Neuronal stem cell (in vitro differentiated cells): ENCODE results near the gene GPATCH4.

Source experiments
- DNase-seq: peaks from one replicate; pipeline ENCODE4 v3.0.0-alpha.2; 2013; ENCODE audit warnings: low spot score
- H2AFZ ChIP-seq: one replicate; pipeline ENCODE4 v1.6.1; 2013; ENCODE audit warnings: mild to moderate bottlenecking, low read length, inconsistent platforms
- H2AK5ac ChIP-seq: 2 replicates; pipeline ENCODE4 v1.6.1; 2013; ENCODE audit warnings: low read depth, mild to moderate bottlenecking, inconsistent platforms, low read length, moderate library complexity, mixed read lengths
- H2BK120ac ChIP-seq: 2 replicates; pipeline ENCODE4 v1.6.1; 2013; ENCODE audit warnings: low read depth, mild to moderate bottlenecking, inconsistent platforms, low read length, moderate library complexity, mixed read lengths
- H2BK12ac ChIP-seq: one replicate; pipeline ENCODE4 v1.6.1; 2013; ENCODE audit warnings: low read length, inconsistent platforms
- H2BK15ac ChIP-seq: 2 replicates; pipeline ENCODE4 v1.6.1; 2013; ENCODE audit warnings: mild to moderate bottlenecking, low read length, inconsistent platforms, mixed read lengths
- H2BK5ac ChIP-seq: one replicate; pipeline ENCODE4 v1.6.1; 2013; ENCODE audit warnings: inconsistent platforms, mild to moderate bottlenecking, low read length, moderate library complexity
- H3K14ac ChIP-seq: one replicate; pipeline ENCODE4 v1.6.1; 2013; ENCODE audit warnings: low read length, inconsistent platforms
- H3K18ac ChIP-seq: 2 replicates; pipeline ENCODE4 v1.6.1; 2013; ENCODE audit warnings: low read length, inconsistent platforms
- H3K23ac ChIP-seq: 2 replicates; pipeline ENCODE4 v1.6.1; 2013; ENCODE audit warnings: low read depth, mild to moderate bottlenecking, mixed read lengths, low read length, inconsistent platforms; ENCODE audit not compliant: poor library complexity
- H3K27ac ChIP-seq: replicated peaks from 3 replicates; pipeline ENCODE4 v1.5.1; 2013; ENCODE audit warnings: low read length, inconsistent platforms
- H3K27me3 ChIP-seq, 3 experiments: 2 replicates each; pipeline ENCODE4 v1.6.1; 2013; ENCODE audit warnings: low read length in 3 of 3, mild to moderate bottlenecking in 2 of 3, inconsistent platforms in 1 of 3, low read depth in 1 of 3, mixed read lengths in 1 of 3, moderate library complexity in 1 of 3; ENCODE audit not compliant: control insufficient read depth in 3 of 3, insufficient read depth in 3 of 3
- H3K36me3 ChIP-seq, 2 donors: replicated peaks in 1 of 2; 2 replicates each; pipeline ENCODE4 v1.6.1; 2013; ENCODE audit warnings: low read length in 2 of 2; ENCODE audit not compliant: control insufficient read depth in 2 of 2, insufficient read depth in 2 of 2
- H3K4ac ChIP-seq: 2 replicates; pipeline ENCODE4 v1.6.1; 2013; ENCODE audit warnings: inconsistent platforms, mild to moderate bottlenecking, low read length, moderate library complexity
- H3K4me1 ChIP-seq, 2 donors: 1 replicate in 1 of 2; 2 replicates in 1 of 2; pipeline ENCODE4 v1.6.1; 2013; ENCODE audit warnings: low read length in 2 of 2, low read depth in 1 of 2; ENCODE audit not compliant: control insufficient read depth in 2 of 2, insufficient read depth in 1 of 2
- H3K4me2 ChIP-seq: one replicate; pipeline ENCODE4 v1.6.1; 2013; ENCODE audit warnings: mild to moderate bottlenecking, low read length, inconsistent platforms; ENCODE audit not compliant: insufficient read depth, poor library complexity, severe bottlenecking
- H3K4me3 ChIP-seq, 2 donors: 2 replicates each; pipeline ENCODE4 v1.5.1; 2013; ENCODE audit warnings: low read length in 2 of 2, mild to moderate bottlenecking in 2 of 2, inconsistent platforms in 1 of 2, moderate library complexity in 1 of 2
- H3K79me1 ChIP-seq: one replicate; pipeline ENCODE4 v1.6.1; 2013; ENCODE audit warnings: low read depth, mild to moderate bottlenecking, inconsistent platforms, low read length, moderate library complexity
- H3K9ac ChIP-seq: one replicate; pipeline ENCODE4 v1.6.1; 2013; ENCODE audit warnings: mild to moderate bottlenecking, low read depth, low read length, inconsistent platforms; ENCODE audit not compliant: poor library complexity
- H3K9me3 ChIP-seq, 2 donors: replicated peaks in 1 of 2; 2 replicates each; pipeline versions ENCODE3 to v1.6.1; 2013; ENCODE audit warnings: low read length in 2 of 2, mild to moderate bottlenecking in 2 of 2, inconsistent platforms in 1 of 2, low read depth in 1 of 2, mixed read lengths in 1 of 2, moderate library complexity in 1 of 2; ENCODE audit not compliant: control insufficient read depth in 2 of 2, insufficient read depth in 1 of 2
- H4K8ac ChIP-seq: one replicate; pipeline ENCODE4 v1.6.1; 2013; ENCODE audit warnings: low read depth, mild to moderate bottlenecking, inconsistent platforms, low read length, moderate library complexity
- H4K91ac ChIP-seq: one replicate; pipeline ENCODE4 v1.6.1; 2013; ENCODE audit warnings: low read length, low read depth, mild to moderate bottlenecking, inconsistent platforms; ENCODE audit not compliant: poor library complexity
- WGBS, 2 donors: extraction: QIAGEN DNeasy Blood & Tissue Kit; methylation state at CpG; one replicate each; pipeline ENCODE4 v1.1.7; 2013; ENCODE audit warnings: missing lambda C conversion rate in 2 of 2, mixed read lengths in 1 of 2; ENCODE audit not compliant: insufficient read length in 2 of 2, insufficient replicate concordance in 1 of 2; ENCODE audit errors: extremely low coverage in 2 of 2; 5-methylcytosine and 5-hydroxymethylcytosine counted together

Gene GPATCH4

DNA sequence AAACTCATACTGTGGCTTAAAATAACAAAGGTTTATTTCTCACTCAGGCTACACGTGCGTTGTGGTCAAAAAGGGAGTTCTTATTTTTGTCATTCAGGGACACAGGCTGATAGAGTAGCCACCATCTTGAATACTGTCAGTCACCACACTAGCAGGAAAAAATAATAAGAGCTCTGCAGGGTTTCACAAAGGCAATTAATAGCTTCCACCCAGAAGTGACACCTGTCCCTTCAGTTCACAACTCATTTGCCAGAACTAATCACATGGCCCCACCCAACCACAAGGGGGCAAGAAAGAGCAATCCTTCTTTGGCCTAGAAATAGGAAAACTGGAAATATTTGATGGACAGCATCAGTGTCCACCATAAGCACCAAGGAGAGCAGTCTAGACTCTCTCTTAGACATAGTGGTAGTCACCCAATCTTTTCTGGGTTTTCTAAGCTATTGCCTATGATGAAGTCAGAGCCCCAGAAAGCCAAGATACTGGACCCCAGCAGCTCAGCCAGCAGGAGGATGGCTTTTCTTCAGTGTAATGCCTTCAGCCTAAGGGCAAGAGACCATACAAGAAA lies 26.1 kb upstream of the GPATCH4 start:
- WGBS, 2 donors = no CpG with 5 or more reads among the region's 2 CpGs
- H3K27me3 ChIP-seq = peaks cover 23 to 55% (median 37%) of the 10 kb centered on the region in 3 experiments

DNA sequence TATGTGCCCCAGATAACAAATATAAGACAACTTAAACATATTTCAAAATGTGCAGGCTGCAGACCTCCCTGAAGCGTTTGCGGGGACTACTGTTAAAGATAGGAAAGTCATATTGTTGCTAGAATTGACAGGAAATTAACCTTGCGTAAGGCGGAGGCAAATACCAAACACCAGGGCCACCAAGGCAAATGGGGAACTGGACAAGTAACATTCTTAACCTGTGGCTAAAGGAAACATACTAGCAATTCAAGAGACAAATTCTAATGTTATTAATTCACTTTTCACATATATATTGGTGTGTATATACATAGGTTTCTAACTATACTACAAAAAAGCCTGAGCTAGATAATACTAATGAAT lies 24.8 kb upstream of the GPATCH4 start:
- Histone ChIP-seq H3K4me2 (no peak overlapping the region), H4K8ac (no peak overlapping the region), H3K79me1 (no peaks in the 10 kb centered on the region), H4K91ac (no peak overlapping the region), H3K23ac (no peak overlapping the region), H3K27ac (no peak overlapping the region), H3K9me3 (peaks cover 0 to 4% of the 10 kb centered on the region in 2 donors), H2BK12ac (no peak overlapping the region), H3K4me1 (peaks cover 6% of the 10 kb centered on the region in 2 donors), H2BK15ac (no peak overlapping the region), H2BK120ac (no peak overlapping the region), H3K27me3 (peaks cover 23 to 56% (median 43%) of the 10 kb centered on the region in 3 experiments), H3K14ac (no peak overlapping the region), H2AK5ac (no peak overlapping the region), H3K4ac (no peak overlapping the region), H3K18ac (no peak overlapping the region), H3K4me3 (no peak overlapping the region), H2BK5ac (no peak overlapping the region), H3K9ac (no peak overlapping the region), H3K36me3 (no peaks in the 10 kb centered on the region), H2AFZ (no peak overlapping the region)
- DNase-seq = no peak
- WGBS, 2 donors = no CpG with 5 or more reads among the region's 4 CpGs

More for the DNA sequence above, 26.1 kb upstream of the GPATCH4 start:
- Histone ChIP-seq H2BK15ac (no peak overlapping the region), H4K8ac (no peak overlapping the region), H2AFZ (no peak overlapping the region), H3K36me3 (no peaks in the 10 kb centered on the region), H4K91ac (no peak overlapping the region), H3K4me2 (no peak overlapping the region), H2BK5ac (no peak overlapping the region), H3K4me3 (no peak overlapping the region), H2BK12ac (no peak overlapping the region), H3K14ac (no peak overlapping the region), H3K4ac (no peak overlapping the region), H3K23ac (no peak overlapping the region), H3K18ac (no peak overlapping the region), H3K27ac (no peak overlapping the region), H2BK120ac (no peak overlapping the region), H3K79me1 (no peaks in the 10 kb centered on the region), H3K9ac (no peak overlapping the region), H3K4me1 (peaks cover 6% of the 10 kb centered on the region in 2 donors), H2AK5ac (no peak overlapping the region), H3K9me3 (peaks cover 0 to 4% of the 10 kb centered on the region in 2 donors)
- DNase-seq = no peak

DNA sequence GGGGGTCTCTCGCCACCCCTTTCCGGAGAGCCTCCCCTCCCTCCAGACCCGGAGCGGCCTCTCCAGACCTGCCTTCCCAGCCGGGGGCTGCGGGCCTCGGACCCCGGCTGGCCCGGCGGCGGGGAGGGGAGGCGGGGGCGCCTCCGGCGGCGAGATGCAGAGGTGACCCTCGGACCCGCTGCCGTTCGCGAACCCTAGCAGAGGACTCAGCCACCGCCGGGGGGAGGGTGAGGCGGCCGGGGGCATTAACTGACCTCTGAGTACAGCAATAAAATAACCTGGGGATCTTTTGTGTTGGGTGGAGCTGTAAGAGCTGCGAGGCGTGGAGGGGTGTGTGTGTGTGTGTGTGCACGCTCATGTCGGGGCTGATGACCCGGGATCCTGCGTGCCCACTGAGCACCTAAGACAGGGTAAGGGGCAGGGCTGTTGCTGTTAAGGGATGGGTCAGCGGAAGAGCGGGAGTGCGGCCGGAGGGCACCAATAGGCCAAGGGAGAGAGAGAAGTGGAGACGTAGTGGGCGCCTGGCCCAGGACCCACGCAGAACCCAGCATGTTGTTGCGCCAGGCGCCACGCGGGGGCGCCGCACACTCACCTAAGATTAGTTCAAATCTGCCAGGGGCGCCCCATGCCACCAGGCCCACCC lies 24.3 kb upstream of the GPATCH4 start:
- peak overlapping the region; percentile 89 for H3K4me2 ChIP-seq
- peak overlapping the region; percentile 89 for H3K18ac ChIP-seq
- H3K27ac ChIP-seq = no peak overlapping the region
- H2BK15ac ChIP-seq = no peak overlapping the region
- H4K8ac ChIP-seq = no peak overlapping the region
- H3K27me3 ChIP-seq = peaks cover 23 to 57% (median 47%) of the 10 kb centered on the region in 3 experiments
- H3K9me3 ChIP-seq = peaks cover 0 to 4% of the 10 kb centered on the region in 2 donors
- H3K23ac ChIP-seq = peak overlapping the region; percentile 96
- H3K4me3 ChIP-seq = peak overlapping the region; percentile 23 to 77
- no peak overlapping the region for H2BK5ac ChIP-seq
- H3K4ac ChIP-seq = no peak overlapping the region
- DNase-seq = no peak
- H3K79me1 ChIP-seq = no peaks in the 10 kb centered on the region
- no peak overlapping the region for H4K91ac ChIP-seq
- no peak overlapping the region for H2BK120ac ChIP-seq
- peak overlapping the region; percentile 70 for H2AK5ac ChIP-seq
- H2AFZ ChIP-seq = peak overlapping the region; percentile 86
- WGBS, 2 donors = no CpG with 5 or more reads among the region's 45 CpGs
- H3K9ac ChIP-seq = peak overlapping the region; percentile 60
- no peaks in the 10 kb centered on the region for H3K36me3 ChIP-seq
- H3K14ac ChIP-seq = no peak overlapping the region
- peak overlapping the region; percentile 84 for H2BK12ac ChIP-seq
- peaks cover 6% of the 10 kb centered on the region in 2 donors for H3K4me1 ChIP-seq

DNA sequence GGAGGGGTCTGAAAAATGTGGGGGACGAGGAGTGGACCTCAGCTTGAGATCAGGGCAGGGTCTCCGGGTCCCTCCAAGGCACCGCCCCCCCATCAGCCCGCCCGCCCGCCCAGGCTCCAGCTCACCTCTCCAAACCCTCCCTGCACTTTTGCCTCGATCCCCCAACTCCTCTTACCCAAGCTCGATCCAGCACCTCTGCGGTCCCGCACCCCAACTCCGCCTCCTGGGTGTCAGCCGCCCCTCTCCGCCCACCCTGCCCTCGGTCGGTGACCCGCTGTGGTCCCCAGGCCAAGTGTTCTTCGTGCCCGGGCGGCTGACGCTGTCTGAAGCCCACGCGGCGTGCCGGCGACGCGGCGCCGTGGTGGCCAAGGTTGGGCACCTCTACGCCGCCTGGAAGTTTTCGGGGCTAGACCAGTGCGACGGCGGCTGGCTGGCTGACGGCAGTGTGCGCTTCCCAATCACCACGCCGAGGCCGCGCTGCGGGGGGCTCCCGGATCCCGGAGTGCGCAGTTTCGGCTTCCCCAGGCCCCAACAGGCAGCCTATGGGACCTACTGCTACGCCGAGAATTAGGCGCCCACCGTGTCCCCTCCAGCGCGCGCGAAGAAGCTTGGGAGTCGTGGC lies 23.6 kb upstream of the GPATCH4 start:
- H3K79me1 ChIP-seq = no peaks in the 10 kb centered on the region
- H2BK120ac ChIP-seq = no peak overlapping the region
- H3K27me3 ChIP-seq = peaks cover 23 to 62% (median 52%) of the 10 kb centered on the region in 3 experiments
- no peak overlapping the region for H4K91ac ChIP-seq
- peak overlapping the region; percentile 31 to 85 for H3K4me3 ChIP-seq
- H4K8ac ChIP-seq = no peak overlapping the region
- peak overlapping the region; percentile 93 for H3K4me2 ChIP-seq
- H2AK5ac ChIP-seq = peak overlapping the region; percentile 70
- peak overlapping the region; percentile 88 for H3K9ac ChIP-seq
- H3K14ac ChIP-seq = peak overlapping the region; percentile 56
- peaks cover 0 to 4% of the 10 kb centered on the region in 2 donors for H3K9me3 ChIP-seq
- H3K27ac ChIP-seq = no peak overlapping the region
- H2BK5ac ChIP-seq = peak overlapping the region; percentile 24
- no CpG with 5 or more reads among the region's 55 CpGs for WGBS, 2 donors
- H3K23ac ChIP-seq = peak overlapping the region; percentile 96
- peak overlapping the region; percentile 81 for H2BK15ac ChIP-seq
- H3K4ac ChIP-seq = no peak overlapping the region
- H3K36me3 ChIP-seq = no peaks in the 10 kb centered on the region
- DNase-seq = no peak
- H2BK12ac ChIP-seq = peak overlapping the region; percentile 58
- H2AFZ ChIP-seq = peak overlapping the region; percentile 87
- H3K18ac ChIP-seq = peak overlapping the region; percentile 85
- peaks cover 6% of the 10 kb centered on the region in 2 donors for H3K4me1 ChIP-seq
